Umbilical cord (tissue), 2 donors: Measurements from ENCODE around the gene CDH23. TPM values are rescaled to one million over a fixed set of nuclear protein-coding genes. Genes with fewer than 3 reads are reported as not detected.

ENCODE experiments used
- DNase-seq: peaks from one replicate; pipeline ENCODE4 v3.0.0-alpha.2; 2015; ENCODE audit warnings: low spot score
- total RNA-seq: library from RNA; depleted of rRNA; stranded (reverse); fragments of >200 nt; gene quantifications from one replicate; pipeline ENCODE4 v1.2.3, GENCODE V29; 2014; ENCODE audit warnings: low replicate concordance; ENCODE audit not compliant: insufficient read depth

CDH23 gene
- total RNA-seq, 1 donor from 2014 or later: 7.0 TPM

DNA sequence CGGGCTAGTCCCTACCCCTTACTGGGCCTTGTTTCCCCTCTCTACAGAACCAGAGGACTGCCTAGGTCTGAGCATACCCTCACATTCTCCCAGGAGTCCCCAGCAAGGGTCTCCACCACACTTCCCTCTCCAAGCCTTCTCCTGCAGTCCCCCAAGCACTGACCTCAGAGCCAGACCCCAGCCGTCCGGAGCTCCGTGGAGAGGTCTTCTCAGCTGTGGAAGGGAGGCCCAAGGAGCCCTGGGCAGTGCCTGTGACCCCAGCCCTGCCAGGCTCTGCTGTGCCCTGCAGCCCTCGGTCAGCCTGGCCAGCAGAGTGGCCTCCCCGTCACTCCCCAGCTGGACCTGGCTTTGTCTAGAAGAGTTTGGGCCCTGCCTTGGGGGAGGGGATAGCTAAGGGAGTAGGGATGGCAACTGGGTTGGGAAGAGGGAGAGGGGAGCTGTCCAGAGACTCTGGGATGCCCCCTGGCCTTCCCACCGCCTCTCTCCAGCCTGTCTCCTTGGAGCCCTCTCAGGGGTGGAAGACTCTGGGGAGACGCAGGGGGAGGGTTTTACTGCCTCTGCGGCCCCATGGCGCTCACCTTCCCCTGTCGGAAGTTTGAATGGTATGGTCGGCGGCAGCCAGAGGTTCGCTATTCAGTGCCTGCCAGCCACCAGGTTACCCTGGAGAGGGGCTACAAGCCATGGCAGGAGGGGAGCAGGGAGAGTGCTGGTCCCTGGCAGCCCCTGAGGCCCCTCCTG is 322.9 kb downstream of the CDH23 start, which contains the start of gene C10orf105:
Gene C10orf105 (minus strand): TSS at position 315 of the 738 bp plus-strand sequence. CDS start 3,441 bp downstream, outside the sequence.
- no peak for DNase-seq

DNA sequence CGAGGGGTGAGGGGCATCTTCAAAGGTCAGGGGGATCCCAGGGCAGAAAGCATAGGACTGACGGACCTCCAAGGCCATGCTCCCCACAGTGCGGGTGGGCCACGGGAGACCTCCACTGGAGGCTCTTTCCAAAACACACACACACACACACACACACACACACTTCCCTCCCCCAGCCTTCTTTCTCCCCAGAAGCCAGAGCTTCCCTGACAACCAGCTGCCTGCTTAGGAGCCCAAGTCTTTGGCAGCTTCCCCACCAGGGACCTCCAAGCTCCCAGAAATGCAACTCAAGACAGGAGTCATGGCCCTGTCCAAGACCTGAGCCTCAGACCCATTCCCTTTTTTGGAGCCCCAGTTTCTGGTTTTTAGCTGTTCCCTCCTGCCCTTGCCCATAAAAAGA is 323.6 kb downstream of the CDH23 start:
- DNase-seq: peak; percentile 69

- DNase-seq: no peak
Observed at GRCh38 chr10:71721313-71721712, 324.6 kb downstream of the CDH23 start.

DNA sequence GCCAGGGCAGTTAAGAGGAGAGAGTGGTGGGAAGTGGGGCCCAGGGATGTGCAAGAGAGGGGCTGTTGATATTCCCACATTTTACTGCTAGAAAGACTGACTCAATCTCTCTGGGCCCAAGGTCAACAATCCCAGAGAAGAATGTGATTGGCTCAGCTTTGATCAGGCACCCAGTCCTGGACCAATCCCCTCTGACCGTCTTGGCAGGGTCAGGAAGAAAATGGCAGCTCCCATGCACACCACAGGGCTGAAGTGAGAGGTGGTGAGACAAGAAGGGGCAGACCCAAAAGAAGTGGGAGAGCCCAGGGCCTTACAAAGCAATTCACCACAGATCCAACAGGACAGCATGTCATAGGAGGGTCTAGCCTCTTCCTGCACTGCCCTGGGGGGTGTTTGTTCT is 326.1 kb downstream of the CDH23 start:
- DNase-seq: no peak

DNA sequence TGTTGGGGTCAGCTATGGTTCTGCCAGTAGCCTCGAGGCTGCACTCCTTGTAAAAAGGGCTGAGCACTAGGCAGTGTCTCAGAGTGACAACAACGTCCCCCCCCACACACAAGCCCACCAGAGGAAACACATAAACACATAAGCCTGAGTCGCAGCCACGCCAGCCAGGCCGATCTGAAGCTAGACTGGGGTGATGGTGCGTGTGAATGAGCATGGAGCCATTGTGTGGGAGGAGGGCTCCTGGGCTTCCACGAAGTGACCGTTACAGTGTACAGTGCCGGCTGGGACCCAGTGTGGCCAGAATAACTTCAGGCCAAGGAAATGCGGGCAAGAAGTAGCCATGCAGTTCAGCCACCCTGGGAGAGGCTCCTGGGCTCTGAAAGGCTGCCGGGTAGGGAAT is 326.6 kb downstream of the CDH23 start:
- DNase-seq: no peak

- no peak for DNase-seq
Observed at GRCh38 chr10:71724539-71724938, 327.8 kb downstream of the CDH23 start.

DNA sequence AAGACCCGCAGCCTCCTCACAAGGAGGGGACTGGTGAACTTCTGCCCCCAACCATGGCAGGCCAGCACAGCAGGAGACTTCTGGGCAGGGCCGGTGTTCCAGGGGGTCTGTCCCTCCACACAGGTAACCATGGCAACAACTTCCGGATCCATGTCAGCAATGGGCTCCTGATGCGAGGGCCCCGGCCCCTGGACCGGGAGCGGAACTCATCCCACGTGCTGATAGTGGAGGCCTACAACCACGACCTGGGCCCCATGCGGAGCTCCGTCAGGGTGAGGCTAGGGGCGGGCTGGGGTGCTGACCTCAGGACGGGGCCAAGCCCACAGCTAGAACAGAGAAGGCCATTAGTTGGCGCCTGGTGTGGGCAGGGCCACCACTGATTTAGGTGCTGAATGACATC is 328.5 kb downstream of the CDH23 start:
- no peak for DNase-seq

GRCh38 chr10:71725998-71726579 is 329.4 kb downstream of the CDH23 start:
- no peak for DNase-seq

DNA sequence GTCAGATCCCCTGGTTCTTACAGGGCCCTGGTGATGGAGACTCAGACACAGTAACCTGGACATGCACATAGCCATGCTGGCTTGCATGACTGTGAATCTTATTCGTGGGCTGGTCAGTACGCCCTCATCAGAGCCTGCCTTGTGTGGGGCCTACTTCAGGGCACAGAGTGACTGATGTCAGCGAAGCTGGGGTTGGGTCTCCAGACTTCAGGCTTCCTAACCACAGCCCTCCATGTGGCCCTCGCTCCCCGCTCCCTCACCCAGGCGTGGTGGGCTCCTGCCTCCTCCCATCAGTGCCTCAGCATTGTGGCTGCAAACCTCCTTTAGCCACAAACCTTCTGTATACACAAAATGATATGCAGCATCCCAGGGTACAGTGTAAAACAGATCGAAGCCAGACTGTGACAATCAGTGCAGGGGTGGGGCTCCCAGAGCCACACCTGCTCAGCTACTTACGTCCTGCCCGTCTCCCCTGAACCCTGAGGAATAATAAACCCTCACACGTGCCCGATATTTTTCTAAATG is 329.9 kb downstream of the CDH23 start:
- no peak for DNase-seq

DNA sequence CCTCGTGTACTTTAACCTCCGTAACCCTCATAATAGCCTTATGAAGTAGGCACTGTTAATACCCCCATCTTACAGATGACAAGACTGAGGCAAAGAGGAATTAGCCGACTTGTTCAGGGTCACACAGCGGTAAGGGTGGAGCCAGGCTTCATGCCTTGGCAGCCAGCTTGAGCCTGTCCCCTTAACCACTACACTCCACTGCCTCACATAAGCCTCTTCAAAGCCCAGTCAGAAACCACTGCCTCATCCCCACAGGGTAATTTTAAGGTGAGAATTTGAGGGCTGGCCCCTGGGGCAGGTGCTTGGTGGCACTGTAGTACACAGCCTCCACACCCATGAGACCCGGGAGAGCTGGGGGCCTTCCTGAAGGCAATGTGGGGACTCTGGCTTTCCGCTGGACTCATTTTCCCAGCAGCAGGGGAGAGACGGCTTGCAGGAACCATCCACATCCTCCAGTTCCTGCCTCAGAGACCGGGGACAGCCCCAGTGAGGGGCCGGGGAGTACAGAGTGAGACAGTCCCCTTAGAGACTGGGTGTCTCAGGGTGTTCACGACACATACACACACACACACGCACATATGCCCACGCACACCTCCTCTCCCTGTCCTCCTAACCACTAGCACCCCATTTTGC is 330.5 kb downstream of the CDH23 start:
- no peak for DNase-seq

DNA sequence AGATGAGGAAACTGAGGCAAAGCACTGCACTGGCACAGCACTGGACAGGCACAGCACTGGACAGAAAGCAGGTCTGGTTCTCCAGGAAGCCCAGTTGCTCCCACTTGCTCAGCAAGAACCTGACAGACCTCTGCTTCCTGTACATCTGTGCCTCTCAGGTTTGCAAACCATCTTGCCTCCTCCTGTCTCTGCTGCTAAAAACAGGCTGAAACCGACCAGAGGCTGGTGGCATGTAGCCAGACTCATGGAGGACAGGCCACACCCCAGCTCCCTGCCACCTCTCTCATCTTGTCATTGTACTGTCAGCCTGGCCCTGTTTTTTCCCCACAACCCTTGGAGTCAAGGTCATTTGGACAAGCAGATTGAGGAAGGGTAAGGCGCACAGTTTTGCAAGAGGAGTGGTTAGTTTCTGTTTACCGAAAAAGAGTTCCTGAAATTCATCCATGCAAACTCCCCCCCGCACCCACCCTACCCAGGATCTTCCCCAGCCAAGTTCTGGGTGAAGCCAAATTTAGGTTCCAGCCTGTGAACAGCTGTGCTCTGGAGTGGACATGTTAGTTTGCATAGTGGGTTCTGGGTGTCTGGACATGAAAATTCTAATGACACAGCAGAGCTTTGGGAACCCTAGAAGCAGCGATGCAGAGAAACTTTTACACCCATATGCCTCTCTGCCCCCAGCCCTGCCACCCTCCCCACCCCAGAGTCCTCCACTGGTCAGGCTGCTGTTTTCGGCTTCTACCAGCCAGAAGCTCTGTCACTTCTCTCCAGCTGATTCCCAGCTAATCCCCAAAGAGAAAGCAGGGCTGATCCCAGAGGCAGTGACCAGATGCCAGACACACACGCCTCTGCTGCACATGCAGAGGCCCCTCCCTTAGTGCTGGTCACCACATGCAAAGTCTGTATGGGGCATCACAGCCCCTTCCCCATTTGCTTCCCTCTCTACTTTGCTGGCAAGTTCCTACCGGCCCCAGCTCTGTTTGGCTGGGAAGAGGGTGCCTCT is 331.3 kb downstream of the CDH23 start:
- peak; percentile 77 for DNase-seq

DNA sequence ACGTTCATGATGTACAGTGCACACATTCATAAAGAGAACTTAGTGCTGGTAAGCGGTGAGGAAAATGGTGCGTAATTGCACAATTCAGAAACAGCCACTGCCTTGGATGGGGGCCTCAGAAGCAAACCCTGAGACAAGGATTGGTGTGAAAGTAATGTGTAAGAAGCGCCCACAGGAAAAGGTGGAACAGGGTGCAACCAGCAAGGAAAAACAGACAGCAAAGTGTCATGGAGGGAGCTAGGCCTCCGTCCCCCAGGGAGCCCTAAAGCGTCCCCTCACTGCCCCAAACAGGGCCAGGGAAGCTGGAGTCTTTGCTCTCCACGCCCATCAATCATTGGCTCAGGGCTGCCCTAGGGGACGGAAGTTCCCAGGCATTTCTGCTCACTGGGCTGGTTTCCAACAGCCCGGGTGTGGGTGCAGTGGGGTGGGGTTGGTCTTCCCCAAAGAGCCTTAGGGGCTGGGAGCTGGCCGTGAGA is 332.5 kb downstream of the CDH23 start:
- DNase-seq: peak; percentile 81

GRCh38 chr10:71731791-71732190 is 335.1 kb downstream of the CDH23 start:
- no peak for DNase-seq

DNA sequence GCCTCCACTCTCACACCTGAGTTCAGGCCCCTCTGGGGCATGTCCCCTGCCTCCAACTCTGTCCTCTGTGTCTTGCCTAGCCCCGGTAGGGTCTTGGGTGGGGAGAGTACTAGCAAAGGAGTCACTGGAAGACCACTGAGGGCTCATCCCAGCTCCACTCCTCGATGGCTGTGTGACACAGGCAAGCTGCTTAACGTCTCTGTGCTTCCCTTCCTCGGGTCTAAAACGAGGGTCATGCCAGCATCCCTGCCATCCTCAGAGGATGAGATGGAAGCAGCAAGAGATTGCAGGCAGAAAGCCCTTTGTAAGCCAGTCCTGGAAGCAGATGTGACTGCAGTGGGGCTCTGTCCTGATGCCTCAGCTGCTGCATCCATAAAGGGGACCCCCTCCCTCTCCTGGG is 338.1 kb downstream of the CDH23 start:
- no peak for DNase-seq

DNA sequence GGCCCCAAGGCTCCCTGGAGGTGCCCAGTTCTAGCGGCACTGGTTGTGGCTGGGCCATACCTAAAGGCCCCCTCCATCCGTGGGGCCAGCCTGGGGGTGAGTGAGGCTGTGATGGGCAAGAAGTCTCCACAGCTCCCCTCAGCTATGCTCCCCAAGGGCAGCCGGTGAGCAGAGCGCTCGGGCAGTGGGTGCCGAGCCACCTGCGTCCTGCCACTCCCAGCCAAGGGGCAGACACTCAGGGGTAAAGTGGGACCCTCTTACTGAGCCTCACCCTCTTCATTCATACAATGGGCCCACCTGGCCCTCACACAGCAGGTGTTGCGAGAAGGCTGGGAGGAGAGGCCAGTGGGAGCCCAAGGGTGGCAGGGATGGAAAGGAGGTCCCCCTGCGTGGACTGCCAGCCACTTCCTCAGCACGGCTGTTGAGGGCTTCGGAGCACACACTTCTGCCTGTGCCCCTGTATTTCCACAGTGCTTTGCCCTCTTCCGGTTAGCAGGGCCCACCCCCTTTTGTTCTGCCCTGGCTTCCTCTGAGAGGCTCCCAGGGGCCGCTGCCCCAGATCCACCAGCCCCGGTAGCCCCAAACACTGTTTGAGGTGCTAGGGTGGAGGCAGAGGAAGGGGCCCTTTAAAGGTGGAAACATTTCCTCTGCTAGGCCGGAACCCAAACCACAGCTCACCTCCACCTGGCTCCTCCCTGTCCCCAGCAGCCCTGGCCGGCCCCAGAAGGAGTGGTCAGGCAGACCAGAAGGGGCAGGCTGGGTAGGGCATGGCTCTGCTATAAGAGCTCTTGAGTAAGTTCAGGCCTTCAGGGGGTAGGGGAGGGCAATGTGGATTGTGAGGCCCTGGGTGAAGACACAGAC is 339.2 kb downstream of the CDH23 start:
- DNase-seq: no peak

DNA sequence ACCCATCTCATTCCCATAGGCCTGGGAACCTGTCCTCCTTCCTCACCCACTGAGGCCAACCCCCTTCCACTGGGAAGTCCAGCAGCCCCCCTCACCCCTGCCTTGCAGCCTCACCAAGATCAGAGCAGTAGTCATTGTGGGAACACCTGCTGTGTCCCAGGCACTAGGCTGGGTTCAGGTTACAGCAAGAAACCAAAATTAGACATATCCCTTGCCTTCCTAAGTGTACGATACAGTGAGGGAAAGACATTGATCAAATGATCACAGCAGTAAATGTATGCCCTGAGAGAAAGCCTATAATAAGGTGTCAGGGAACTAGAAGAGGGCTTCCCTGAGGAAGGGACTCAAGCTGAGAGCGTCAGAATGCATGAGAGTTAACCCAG is 339.8 kb downstream of the CDH23 start:
- DNase-seq: no peak

DNA sequence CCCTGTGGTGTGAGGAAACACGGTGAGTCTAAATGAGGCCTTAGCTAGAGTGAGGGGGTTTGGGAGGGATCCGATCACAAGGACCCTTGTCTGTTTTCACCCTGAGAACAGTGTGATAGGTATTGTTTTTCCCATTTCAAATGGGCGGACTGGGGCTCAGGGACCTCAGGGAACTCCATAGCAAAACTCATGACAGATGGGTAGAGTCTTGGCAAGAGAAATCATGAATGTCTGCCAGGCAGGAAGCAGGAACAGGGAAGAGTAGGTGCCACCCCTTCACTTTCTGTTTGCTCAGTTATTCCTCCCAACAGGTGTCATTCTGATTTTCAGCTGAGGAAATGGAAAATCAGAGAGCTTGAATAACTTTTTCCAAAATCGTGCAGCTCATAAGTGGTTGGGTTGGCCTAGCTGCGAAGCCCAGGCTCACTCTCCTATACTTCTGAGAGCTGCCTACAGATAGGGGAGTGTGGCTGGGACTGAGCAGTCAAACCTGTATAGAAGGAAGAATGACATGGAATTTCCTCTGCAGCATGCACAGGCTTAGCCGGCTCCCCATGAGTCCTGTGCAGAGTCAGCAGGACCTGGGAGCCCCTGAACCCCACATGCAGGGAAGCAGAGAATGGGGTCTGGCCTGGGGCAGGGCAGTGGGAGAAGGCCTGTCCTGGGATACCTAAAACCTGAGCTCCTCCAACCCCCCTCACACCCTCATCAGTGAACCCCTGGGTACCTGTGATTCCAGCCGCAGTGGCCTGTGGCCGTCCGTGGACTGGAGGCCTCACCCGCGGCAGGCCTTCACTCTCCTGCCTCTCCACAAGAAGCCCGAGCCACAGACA is 340.5 kb downstream of the CDH23 start:
- no peak for DNase-seq

- no peak for DNase-seq
Observed at GRCh38 chr10:71737834-71738197, 341.1 kb downstream of the CDH23 start.

DNA sequence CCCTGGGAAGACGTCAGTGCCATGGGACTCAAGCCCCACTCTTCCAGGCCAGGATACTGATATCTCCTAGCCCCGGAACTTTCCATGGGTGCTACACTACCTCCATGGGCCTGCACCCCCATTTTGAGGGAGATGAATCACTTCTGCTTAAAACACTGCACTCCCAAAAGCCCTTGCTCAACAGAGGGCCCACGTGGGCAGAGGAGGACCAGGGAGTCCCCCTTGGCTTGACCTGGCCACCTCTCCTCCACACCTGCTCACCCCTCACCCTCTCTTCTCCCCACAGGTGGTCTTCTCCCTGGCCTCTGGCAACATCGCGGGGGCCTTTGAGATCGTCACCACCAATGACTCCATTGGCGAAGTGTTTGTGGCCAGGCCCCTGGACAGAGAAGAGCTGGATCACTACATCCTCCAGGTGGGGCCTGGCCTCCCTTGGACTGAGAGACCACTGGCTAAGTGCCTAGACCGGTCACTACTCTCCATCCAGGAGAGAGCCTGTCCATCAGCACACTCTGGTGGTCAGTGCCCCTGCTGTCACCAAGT is 342.7 kb downstream of the CDH23 start:
- no peak for DNase-seq
